ENCODE data around the gene EMC8.

EMC8 gene

GRCh38 chr16:85746460-85747215 lies 52.7 kb downstream of the EMC8 start:
- H3K27me3 ChIP-seq (replicated peaks in 2 of 5; ENCODE audit: control insufficient read depth in 4 of 5, insufficient read depth in 5 of 5, low read length in 4 of 5) = peaks cover 0 to 20% (median 5%) of the 10 kb centered on the region in 5 experiments
- no peak overlapping the region for H3K4me3 ChIP-seq (ENCODE audit: control insufficient read depth in 1 of 7, extremely low read depth in 1 of 7, insufficient read depth in 4 of 7, low read depth in 2 of 7, low read length in 6 of 7)
- ChIA-PET CTCF (interaction anchor here (1.1 kb wide), 1 partner anchor 10 kb away, joined by 3 read pairs; no protein-coding TSS in a partner anchor), POLR2A (no interaction called here)
- H3K9me3 ChIP-seq (ENCODE audit: control extremely low read depth in 1 of 5, control insufficient read depth in 4 of 5, insufficient read depth in 2 of 5, low read depth in 1 of 5, low read length in 4 of 5) = no peaks in the 10 kb centered on the region
- peaks cover 0 to 2% (median 0%) of the 10 kb centered on the region in 4 experiments for H3K36me3 ChIP-seq (ENCODE audit: control insufficient read depth in 4 of 4, insufficient read depth in 4 of 4, low read length in 3 of 4)
- 86% methylated on average over 13 of the region's 13 CpGs for WGBS (ENCODE audit: insufficient coverage)
- no peak for DNase-seq
- no peak overlapping the region for H3K27ac ChIP-seq (ENCODE audit: insufficient read depth in 1 of 2, low read depth in 1 of 2, low read length in 2 of 2, poor library complexity in 1 of 2, severe bottlenecking in 2 of 2)
- H3K4me1 ChIP-seq (ENCODE audit: control extremely low read depth in 1 of 4, control insufficient read depth in 4 of 4, insufficient read depth in 4 of 4, low read length in 3 of 4) = peaks cover 0 to 26% (median 18%) of the 10 kb centered on the region in 4 experiments

- H3K27me3 ChIP-seq (replicated peaks in 2 of 5; ENCODE audit: control insufficient read depth in 4 of 5, insufficient read depth in 5 of 5, low read length in 4 of 5) = no peaks in the 10 kb centered on the region
- ChIA-PET POLR2A (no interaction called here), CTCF (no interaction called here)
- no peak overlapping the region for H3K4me3 ChIP-seq (ENCODE audit: control insufficient read depth in 1 of 7, extremely low read depth in 1 of 7, insufficient read depth in 4 of 7, low read depth in 2 of 7, low read length in 6 of 7)
- DNase-seq = no peak
- no peaks in the 10 kb centered on the region for H3K36me3 ChIP-seq (ENCODE audit: control insufficient read depth in 4 of 4, insufficient read depth in 4 of 4, low read length in 3 of 4)
- WGBS (ENCODE audit: insufficient coverage) = 84% methylated on average over 9 of the region's 13 CpGs
- H3K9me3 ChIP-seq (ENCODE audit: control extremely low read depth in 1 of 5, control insufficient read depth in 4 of 5, insufficient read depth in 2 of 5, low read depth in 1 of 5, low read length in 4 of 5) = no peaks in the 10 kb centered on the region
- H3K4me1 ChIP-seq (ENCODE audit: control extremely low read depth in 1 of 4, control insufficient read depth in 4 of 4, insufficient read depth in 4 of 4, low read length in 3 of 4) = peaks cover 0 to 22% (median 21%) of the 10 kb centered on the region in 4 experiments
- no peak overlapping the region for H3K27ac ChIP-seq (ENCODE audit: insufficient read depth in 1 of 2, low read depth in 1 of 2, low read length in 2 of 2, poor library complexity in 1 of 2, severe bottlenecking in 2 of 2)
These were observed 60.2 kb downstream of the EMC8 start for GRCh38 chr16:85738923-85739715.

GRCh38 chr16:85736921-85737320 lies 62.4 kb downstream of the EMC8 start:
- ChIA-PET POLR2A (no interaction called here), CTCF (interaction anchor here (0.9 to 1.4 kb wide), 3 partner anchors 9 to 19 kb away, joined by 3 read pairs; no protein-coding TSS in a partner anchor)
- Histone ChIP-seq H3K36me3 (ENCODE audit: control insufficient read depth in 4 of 4, insufficient read depth in 4 of 4, low read length in 3 of 4) (no peaks in the 10 kb centered on the region), H3K4me3 (ENCODE audit: control insufficient read depth in 1 of 7, extremely low read depth in 1 of 7, insufficient read depth in 4 of 7, low read depth in 2 of 7, low read length in 6 of 7) (no peak overlapping the region), H3K9me3 (ENCODE audit: control extremely low read depth in 1 of 5, control insufficient read depth in 4 of 5, insufficient read depth in 2 of 5, low read depth in 1 of 5, low read length in 4 of 5) (no peaks in the 10 kb centered on the region), H3K27ac (ENCODE audit: insufficient read depth in 1 of 2, low read depth in 1 of 2, low read length in 2 of 2, poor library complexity in 1 of 2, severe bottlenecking in 2 of 2) (no peak overlapping the region), H3K27me3 (replicated peaks in 2 of 5; ENCODE audit: control insufficient read depth in 4 of 5, insufficient read depth in 5 of 5, low read length in 4 of 5) (no peaks in the 10 kb centered on the region), H3K4me1 (ENCODE audit: control extremely low read depth in 1 of 4, control insufficient read depth in 4 of 4, insufficient read depth in 4 of 4, low read length in 3 of 4) (peaks cover 0 to 32% (median 26%) of the 10 kb centered on the region in 4 experiments)
- no peak for DNase-seq
- 96% methylated on average over 8 of the region's 9 CpGs for WGBS (ENCODE audit: insufficient coverage)

GRCh38 chr16:85735946-85736345 lies 63.4 kb downstream of the EMC8 start:
- Histone ChIP-seq H3K4me1 (ENCODE audit: control extremely low read depth in 1 of 4, control insufficient read depth in 4 of 4, insufficient read depth in 4 of 4, low read length in 3 of 4) (peaks cover 0 to 34% (median 28%) of the 10 kb centered on the region in 4 experiments), H3K27me3 (replicated peaks in 2 of 5; ENCODE audit: control insufficient read depth in 4 of 5, insufficient read depth in 5 of 5, low read length in 4 of 5) (no peaks in the 10 kb centered on the region), H3K36me3 (ENCODE audit: control insufficient read depth in 4 of 4, insufficient read depth in 4 of 4, low read length in 3 of 4) (no peaks in the 10 kb centered on the region), H3K4me3 (ENCODE audit: control insufficient read depth in 1 of 7, extremely low read depth in 1 of 7, insufficient read depth in 4 of 7, low read depth in 2 of 7, low read length in 6 of 7) (peak overlapping the region in 1 of 7 experiments; percentile 0), H3K9me3 (ENCODE audit: control extremely low read depth in 1 of 5, control insufficient read depth in 4 of 5, insufficient read depth in 2 of 5, low read depth in 1 of 5, low read length in 4 of 5) (no peaks in the 10 kb centered on the region), H3K27ac (ENCODE audit: insufficient read depth in 1 of 2, low read depth in 1 of 2, low read length in 2 of 2, poor library complexity in 1 of 2, severe bottlenecking in 2 of 2) (no peak overlapping the region)
- ChIA-PET POLR2A (no interaction called here), CTCF (interaction anchor here (1.1 to 1.4 kb wide), 2 partner anchors 10 to 26 kb away, joined by 3 read pairs; no protein-coding TSS in a partner anchor)
- WGBS (ENCODE audit: insufficient coverage) = 100% methylated on average over 3 of the region's 6 CpGs
- DNase-seq = no peak

GRCh38 chr16:85735225-85735635 lies 64.1 kb downstream of the EMC8 start:
- H3K4me1 ChIP-seq (ENCODE audit: control extremely low read depth in 1 of 4, control insufficient read depth in 4 of 4, insufficient read depth in 4 of 4, low read length in 3 of 4) = peaks cover 0 to 39% (median 28%) of the 10 kb centered on the region in 4 experiments
- H3K9me3 ChIP-seq (ENCODE audit: control extremely low read depth in 1 of 5, control insufficient read depth in 4 of 5, insufficient read depth in 2 of 5, low read depth in 1 of 5, low read length in 4 of 5) = no peaks in the 10 kb centered on the region
- 7% methylated on average over 13 of the region's 14 CpGs for WGBS (ENCODE audit: insufficient coverage)
- DNase-seq = peak; percentile 46 to 90 (median 84)
- POLR2A ChIA-PET = no interaction called here
- H3K27ac ChIP-seq (ENCODE audit: insufficient read depth in 1 of 2, low read depth in 1 of 2, low read length in 2 of 2, poor library complexity in 1 of 2, severe bottlenecking in 2 of 2) = no peak overlapping the region
- no peaks in the 10 kb centered on the region for H3K27me3 ChIP-seq (replicated peaks in 2 of 5; ENCODE audit: control insufficient read depth in 4 of 5, insufficient read depth in 5 of 5, low read length in 4 of 5)
- CTCF ChIA-PET = interaction anchor here (0.7 to 1.4 kb wide), 2 partner anchors 11 to 27 kb away, joined by 3 to 4 read pairs; no protein-coding TSS in a partner anchor
- H3K4me3 ChIP-seq (ENCODE audit: control insufficient read depth in 1 of 7, extremely low read depth in 1 of 7, insufficient read depth in 4 of 7, low read depth in 2 of 7, low read length in 6 of 7) = peak overlapping the region in 5 of 7 experiments; percentile 0 to 31 (median 14)
- H3K36me3 ChIP-seq (ENCODE audit: control insufficient read depth in 4 of 4, insufficient read depth in 4 of 4, low read length in 3 of 4) = no peaks in the 10 kb centered on the region

- H3K4me1 ChIP-seq (ENCODE audit: control extremely low read depth in 1 of 4, control insufficient read depth in 4 of 4, insufficient read depth in 4 of 4, low read length in 3 of 4) = peaks cover 0 to 46% (median 28%) of the 10 kb centered on the region in 4 experiments
- no peak for DNase-seq
- H3K27me3 ChIP-seq (replicated peaks in 2 of 5; ENCODE audit: control insufficient read depth in 4 of 5, insufficient read depth in 5 of 5, low read length in 4 of 5) = no peaks in the 10 kb centered on the region
- CTCF ChIA-PET = interaction anchor here (1.1 kb wide), 1 partner anchor 15 kb away, joined by 4 read pairs; no protein-coding TSS in a partner anchor
- POLR2A ChIA-PET = no interaction called here
- WGBS (ENCODE audit: insufficient coverage) = 87% methylated on average over 9 of the region's 10 CpGs
- H3K36me3 ChIP-seq (ENCODE audit: control insufficient read depth in 4 of 4, insufficient read depth in 4 of 4, low read length in 3 of 4) = no peaks in the 10 kb centered on the region
- no peaks in the 10 kb centered on the region for H3K9me3 ChIP-seq (ENCODE audit: control extremely low read depth in 1 of 5, control insufficient read depth in 4 of 5, insufficient read depth in 2 of 5, low read depth in 1 of 5, low read length in 4 of 5)
- peak overlapping the region in 3 of 7 experiments; percentile 0 to 26 (median 14) for H3K4me3 ChIP-seq (ENCODE audit: control insufficient read depth in 1 of 7, extremely low read depth in 1 of 7, insufficient read depth in 4 of 7, low read depth in 2 of 7, low read length in 6 of 7)
- no peak overlapping the region for H3K27ac ChIP-seq (ENCODE audit: insufficient read depth in 1 of 2, low read depth in 1 of 2, low read length in 2 of 2, poor library complexity in 1 of 2, severe bottlenecking in 2 of 2)
These were observed 64.9 kb downstream of the EMC8 start for GRCh38 chr16:85734311-85735017.

All from common myeloid progenitor, CD34-positive (primary cell).